Activated CD4-positive, alpha-beta T cell treated with anti-CD3 and anti-CD28 coated beads, Interleukin-2, amount 10 ng/mL, durations not matched to agents 7 days and 5 days (primary cell): Measurements from ENCODE around the gene PLAA. TPM values are rescaled to one million over a fixed set of nuclear protein-coding genes. Genes with fewer than 3 reads are reported as not detected.

Experiments
- CTCF ChIA-PET: fragments of 350-600 bp; sonication (Branson Sonifier 250); formaldehyde crosslinking; loops from one replicate; lab custom pipeline; 2021; ENCODE audit warnings: antibody characterized with exemption; lab: Charles Lee
- POLR2A ChIA-PET: fragments of 350-600 bp; sonication (Branson Sonifier 250); formaldehyde crosslinking; loops from one replicate; lab custom pipeline; 2021; ENCODE audit warnings: antibody characterized with exemption; lab: Charles Lee
- DNase-seq: peaks from one replicate; pipeline ENCODE4 v3.0.0-alpha.2; 2020
- H3K27ac Mint-ChIP-seq: one replicate; pipeline ENCODE4 v1.8.0; 2021; ENCODE audit warnings: mild to moderate bottlenecking, moderate library complexity, mixed read lengths
- H3K27me3 Mint-ChIP-seq: one replicate; pipeline ENCODE4 v1.8.0; 2021; ENCODE audit warnings: mixed read lengths
- H3K36me3 Mint-ChIP-seq: one replicate; pipeline ENCODE4 v1.8.0; 2021; ENCODE audit warnings: low read depth, mixed read lengths
- H3K4me1 Mint-ChIP-seq: one replicate; pipeline ENCODE4 v1.8.0; 2021; ENCODE audit warnings: mixed read lengths
- H3K4me3 Mint-ChIP-seq: one replicate; pipeline ENCODE4 v1.8.0; 2021; ENCODE audit warnings: mild to moderate bottlenecking, moderate library complexity, mixed read lengths
- H3K9me3 Mint-ChIP-seq: one replicate; pipeline ENCODE4 v1.8.0; 2021; ENCODE audit warnings: mixed read lengths
- total RNA-seq, 2 experiments: library from RNA; stranded (reverse); gene quantifications; one replicate each; pipeline ENCODE4 v1.2.3, GENCODE V29; 2021

The PLAA gene
- total RNA-seq, 2 experiments from 2014 or later, result 29.0 to 33.8 TPM

- no peak overlapping the region for H3K27ac Mint-ChIP-seq
- H3K36me3 Mint-ChIP-seq, result peaks cover 13% of the 10 kb centered on the region
- no peak overlapping the region for H3K4me3 Mint-ChIP-seq
- POLR2A ChIA-PET, result no interaction called here
- CTCF ChIA-PET, result interaction anchor here (0.6 kb wide), 1 partner anchor 680 kb away, joined by 3 read pairs; no protein-coding TSS in a partner anchor
- no peaks in the 10 kb centered on the region for H3K27me3 Mint-ChIP-seq
- H3K9me3 Mint-ChIP-seq, result no peaks in the 10 kb centered on the region
- H3K4me1 Mint-ChIP-seq, result no peaks in the 10 kb centered on the region
- no peak for DNase-seq
These were observed 84.0 kb downstream of the PLAA start for GRCh38 chr9:26863074-26863473.

- Mint-ChIP-seq H3K27ac (no peak overlapping the region), H3K9me3 (no peaks in the 10 kb centered on the region), H3K4me3 (no peak overlapping the region), H3K36me3 (peaks cover 22% of the 10 kb centered on the region), H3K4me1 (no peaks in the 10 kb centered on the region), H3K27me3 (no peaks in the 10 kb centered on the region)
- CTCF ChIA-PET, result no interaction called here
- DNase-seq, result peak; percentile 46
- POLR2A ChIA-PET, result no interaction called here
These were observed 90.5 kb downstream of the PLAA start for GRCh38 chr9:26856413-26857032.

Other genes starting within 250 kb of the PLAA start
- gene CAAP1, start 54.4 kb downstream of the PLAA start, total RNA-seq, result 10 to 100 TPM; 15.1 to 16.3 TPM
- 1 to 10 TPM; 7.2 to 7.7 TPM for gene IFT74, start 9.2 kb upstream of the PLAA start, total RNA-seq
- not detected for gene LRRC19, start 58.4 kb upstream of the PLAA start, total RNA-seq
- gene TEK, start 162.0 kb upstream of the PLAA start, total RNA-seq, result not detected